Panc1 (cell line): ENCODE data around the gene RAP1GAP2. TPM values are rescaled to one million over a fixed set of nuclear protein-coding genes. Genes with fewer than 3 reads are reported as not detected.

ENCODE experiments used
- ATAC-seq: fragments of 200-7000 bp; cut with Tn5 transposase; 2 replicates; pipeline ENCODE4 v1.9.1; 2020; ENCODE audit warnings: mild to moderate bottlenecking, moderate library complexity
- BruUV-seq: library from RNA; stranded (reverse); fragments of 400-500 nt; replicated peaks from 2 replicates; lab custom pipeline; 2021; lab: Mats Ljungman, UMichigan
- CTCF ChIA-PET: fragments of 300-600 bp; sonication (Branson Sonifier 250); formaldehyde crosslinking; loops from one replicate; lab custom pipeline; 2022; ENCODE audit warnings: antibody characterized with exemption; lab: Charles Lee
- POLR2A ChIA-PET: fragments of 300-600 bp; sonication (Branson Sonifier 250); formaldehyde crosslinking; loops from one replicate; lab custom pipeline; 2022; ENCODE audit warnings: antibody characterized with exemption; lab: Charles Lee
- DNase-seq: peaks from one replicate; pipeline ENCODE4 v3.0.0-alpha.2; 2010; ENCODE audit warnings: low read depth, low spot score
- H3K27ac ChIP-seq: 2 replicates; pipeline ENCODE4 v1.5.1; 2011; ENCODE audit warnings: mild to moderate bottlenecking, low read length, inconsistent platforms
- H3K27me3 ChIP-seq: fragments of 200-500 bp; sonication (Bioruptor generic); 2 replicates; pipeline ENCODE4 v1.6.0; 2014; ENCODE audit warnings: low read length, inconsistent platforms; ENCODE audit not compliant: control insufficient read depth, insufficient read depth
- H3K36me3 ChIP-seq: fragments of 200-500 bp; sonication (Bioruptor generic); 2 replicates; pipeline ENCODE4 v1.5.1; 2014; ENCODE audit warnings: inconsistent platforms, mild to moderate bottlenecking, low read length, moderate library complexity; ENCODE audit not compliant: control insufficient read depth, insufficient read depth
- H3K4me1 ChIP-seq: 2 replicates; pipeline ENCODE4 v1.5.1; 2011; ENCODE audit warnings: inconsistent platforms, mild to moderate bottlenecking, low read length, moderate library complexity; ENCODE audit not compliant: control insufficient read depth, insufficient read depth
- H3K4me3 ChIP-seq, 2 experiments: 2 replicates each; pipeline ENCODE4 v1.5.1; 2011 to 2012; ENCODE audit warnings: low read depth in 2 of 2, low read length in 2 of 2, mild to moderate bottlenecking in 2 of 2, inconsistent platforms in 1 of 2, moderate library complexity in 1 of 2
- H3K9me3 ChIP-seq: fragments of 200-500 bp; sonication (Bioruptor generic); 2 replicates; pipeline ENCODE4 v1.5.1; 2014; ENCODE audit warnings: low read depth, mild to moderate bottlenecking, inconsistent platforms, low read length, moderate library complexity; ENCODE audit not compliant: control insufficient read depth, insufficient read depth
- POLR2AphosphoS5 ChIP-seq: IDR thresholded peaks from 2 replicates; pipeline ENCODE4 v1.6.1; 2012; ENCODE audit warnings: mild to moderate bottlenecking, low read depth, low read length, moderate library complexity
- SIN3A ChIP-seq: IDR thresholded peaks from 2 replicates; pipeline ENCODE4 v1.6.1; 2012; ENCODE audit warnings: low read depth, mild to moderate bottlenecking, low read length, moderate library complexity, borderline replicate concordance; ENCODE audit not compliant: insufficient read depth
- TCF7L2 ChIP-seq: IDR thresholded peaks from 2 replicates; pipeline ENCODE4 v1.6.1; 2011; ENCODE audit warnings: mild to moderate bottlenecking, low read depth, low read length, inconsistent platforms
- in situ Hi-C: cut with HindIII; loops from 2 replicates; pipeline ENCODE4 v1.10.0; 2016; ENCODE audit warnings: low sequenced_read_pairs, low pct_unique_long_range_greater_than_20kb
- intact Hi-C: fragments of 100-400 bp; cut with micrococcal nuclease; formaldehyde crosslinking; loops from one replicate; pipeline ENCODE4 v1.10.0; 2022; ENCODE audit not compliant: unreplicated experiment
- total RNA-seq: library from RNA; stranded (reverse); gene quantifications from one replicate; pipeline ENCODE4 v1.2.1, GENCODE V29; 2021; ENCODE audit not compliant: unreplicated experiment
- TF ChIP-seq, protein P1 (sequence below), 2 experiments: IDR thresholded peaks; 2 replicates each; pipeline ENCODE4 v1.6.1; 2011 to 2012; ENCODE audit warnings: low read depth in 2 of 2, control low read depth in 1 of 2, low read length in 1 of 2, mild to moderate bottlenecking in 1 of 2, moderate library complexity in 1 of 2; ENCODE audit not compliant: insufficient read depth in 1 of 2
- TF ChIP-seq, protein P2 (sequence below): fragments of 450-650 bp; IDR thresholded peaks from 2 replicates; pipeline ENCODE4 v1.5.1; 2017; ENCODE audit warnings: mild to moderate bottlenecking

Gene RAP1GAP2
- total RNA-seq, 1 experiment from 2014 or later: 10.0 TPM

DNA sequence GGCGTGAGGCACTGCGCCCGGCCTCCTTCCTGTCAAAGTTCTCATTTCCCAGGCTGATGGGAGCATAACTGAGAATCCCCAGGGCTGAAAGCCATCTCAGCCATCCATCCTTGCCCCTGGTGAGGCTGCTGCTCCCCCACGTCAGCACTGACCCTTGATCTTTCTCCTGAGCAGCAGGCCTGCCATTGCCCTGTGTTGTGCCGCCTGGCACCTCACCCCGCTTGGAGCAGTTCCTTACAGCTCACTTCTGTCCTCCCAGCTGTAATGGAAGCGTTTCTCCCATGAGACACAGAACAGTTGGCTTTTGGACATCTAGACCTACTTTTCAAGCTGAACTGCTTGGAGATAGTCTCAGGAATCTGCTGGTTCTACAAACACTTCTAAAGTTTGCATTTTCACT is 215.7 kb downstream of the RAP1GAP2 start:
- ChIA-PET CTCF (interaction anchor here (0.6 to 2.1 kb wide), 5 partner anchors 61 to 185 kb away, joined by 4 to 23 read pairs (median 5); no protein-coding TSS in a partner anchor), POLR2A (no interaction called here)

DNA sequence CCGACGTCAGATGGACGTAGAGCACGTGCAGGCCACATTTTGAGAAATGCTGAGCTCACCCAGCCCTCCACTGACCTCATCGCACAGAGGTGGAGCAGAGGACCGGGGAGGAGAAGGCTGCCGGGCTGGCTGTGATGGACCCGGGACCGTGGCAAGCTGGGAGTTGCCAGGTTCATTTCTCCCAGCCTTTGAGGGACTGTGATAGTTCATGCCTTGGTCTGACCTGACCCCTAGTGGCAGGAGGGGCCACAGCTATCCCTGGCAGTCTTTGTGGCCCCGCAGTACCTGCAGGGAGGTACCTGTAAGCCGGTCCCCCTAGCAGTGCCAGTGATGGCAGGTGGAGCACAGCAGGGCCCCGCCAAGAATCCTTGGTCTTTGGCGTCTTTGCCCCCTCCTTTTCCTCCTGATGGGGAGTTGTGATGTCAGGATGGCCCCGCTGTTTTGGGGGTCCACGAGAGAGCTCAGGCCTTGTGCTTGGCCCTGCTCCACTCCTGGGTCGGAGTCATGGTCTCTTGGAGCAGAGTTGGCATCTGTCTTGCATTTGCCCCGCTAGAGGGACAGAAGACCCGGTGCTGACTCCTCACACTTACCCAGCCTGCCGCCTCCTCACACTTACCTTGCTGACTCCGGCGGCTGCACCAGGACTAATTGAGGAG is 216.8 kb downstream of the RAP1GAP2 start:
- no peaks in the 10 kb centered on the region for H3K4me1 ChIP-seq
- H3K4me3 ChIP-seq: no peak overlapping the region
- intact Hi-C loops (loop anchor here (2.0 to 5.0 kb wide), 2 partner anchors 164 to 186 kb away; no protein-coding TSS in a partner anchor), in situ Hi-C loops (no loop called here)
- H3K27ac ChIP-seq: no peak overlapping the region
- CTCF ChIA-PET: interaction anchor here (0.5 to 2.1 kb wide), 9 partner anchors 35 to 1357 kb away, joined by 3 to 23 read pairs (median 5); no protein-coding TSS in a partner anchor
- H3K36me3 ChIP-seq: no peaks in the 10 kb centered on the region
- DNase-seq: peak; percentile 45
- POLR2A ChIA-PET: interaction anchor here (0.5 to 0.6 kb wide), 2 partner anchors 13 to 158 kb away, joined by 3 to 12 read pairs; no protein-coding TSS in a partner anchor
- no TSS peak for BruUV-seq
- TF ChIP-seq, protein P1, sequence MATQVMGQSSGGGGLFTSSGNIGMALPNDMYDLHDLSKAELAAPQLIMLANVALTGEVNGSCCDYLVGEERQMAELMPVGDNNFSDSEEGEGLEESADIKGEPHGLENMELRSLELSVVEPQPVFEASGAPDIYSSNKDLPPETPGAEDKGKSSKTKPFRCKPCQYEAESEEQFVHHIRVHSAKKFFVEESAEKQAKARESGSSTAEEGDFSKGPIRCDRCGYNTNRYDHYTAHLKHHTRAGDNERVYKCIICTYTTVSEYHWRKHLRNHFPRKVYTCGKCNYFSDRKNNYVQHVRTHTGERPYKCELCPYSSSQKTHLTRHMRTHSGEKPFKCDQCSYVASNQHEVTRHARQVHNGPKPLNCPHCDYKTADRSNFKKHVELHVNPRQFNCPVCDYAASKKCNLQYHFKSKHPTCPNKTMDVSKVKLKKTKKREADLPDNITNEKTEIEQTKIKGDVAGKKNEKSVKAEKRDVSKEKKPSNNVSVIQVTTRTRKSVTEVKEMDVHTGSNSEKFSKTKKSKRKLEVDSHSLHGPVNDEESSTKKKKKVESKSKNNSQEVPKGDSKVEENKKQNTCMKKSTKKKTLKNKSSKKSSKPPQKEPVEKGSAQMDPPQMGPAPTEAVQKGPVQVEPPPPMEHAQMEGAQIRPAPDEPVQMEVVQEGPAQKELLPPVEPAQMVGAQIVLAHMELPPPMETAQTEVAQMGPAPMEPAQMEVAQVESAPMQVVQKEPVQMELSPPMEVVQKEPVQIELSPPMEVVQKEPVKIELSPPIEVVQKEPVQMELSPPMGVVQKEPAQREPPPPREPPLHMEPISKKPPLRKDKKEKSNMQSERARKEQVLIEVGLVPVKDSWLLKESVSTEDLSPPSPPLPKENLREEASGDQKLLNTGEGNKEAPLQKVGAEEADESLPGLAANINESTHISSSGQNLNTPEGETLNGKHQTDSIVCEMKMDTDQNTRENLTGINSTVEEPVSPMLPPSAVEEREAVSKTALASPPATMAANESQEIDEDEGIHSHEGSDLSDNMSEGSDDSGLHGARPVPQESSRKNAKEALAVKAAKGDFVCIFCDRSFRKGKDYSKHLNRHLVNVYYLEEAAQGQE (IDR thresholded peaks at IDR 0.05; ENCODE audit: insufficient read depth in 1 of 2, low read depth in 2 of 2, low read length in 1 of 2): no peak
- TF ChIP-seq, protein P2, sequence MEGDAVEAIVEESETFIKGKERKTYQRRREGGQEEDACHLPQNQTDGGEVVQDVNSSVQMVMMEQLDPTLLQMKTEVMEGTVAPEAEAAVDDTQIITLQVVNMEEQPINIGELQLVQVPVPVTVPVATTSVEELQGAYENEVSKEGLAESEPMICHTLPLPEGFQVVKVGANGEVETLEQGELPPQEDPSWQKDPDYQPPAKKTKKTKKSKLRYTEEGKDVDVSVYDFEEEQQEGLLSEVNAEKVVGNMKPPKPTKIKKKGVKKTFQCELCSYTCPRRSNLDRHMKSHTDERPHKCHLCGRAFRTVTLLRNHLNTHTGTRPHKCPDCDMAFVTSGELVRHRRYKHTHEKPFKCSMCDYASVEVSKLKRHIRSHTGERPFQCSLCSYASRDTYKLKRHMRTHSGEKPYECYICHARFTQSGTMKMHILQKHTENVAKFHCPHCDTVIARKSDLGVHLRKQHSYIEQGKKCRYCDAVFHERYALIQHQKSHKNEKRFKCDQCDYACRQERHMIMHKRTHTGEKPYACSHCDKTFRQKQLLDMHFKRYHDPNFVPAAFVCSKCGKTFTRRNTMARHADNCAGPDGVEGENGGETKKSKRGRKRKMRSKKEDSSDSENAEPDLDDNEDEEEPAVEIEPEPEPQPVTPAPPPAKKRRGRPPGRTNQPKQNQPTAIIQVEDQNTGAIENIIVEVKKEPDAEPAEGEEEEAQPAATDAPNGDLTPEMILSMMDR: peak; percentile 87
- no peaks in the 10 kb centered on the region for H3K27me3 ChIP-seq
- peak; percentile 97 for ATAC-seq
- no peaks in the 10 kb centered on the region for H3K9me3 ChIP-seq

More for the DNA sequence above, 215.7 kb downstream of the RAP1GAP2 start:
- H3K4me1 ChIP-seq: no peaks in the 10 kb centered on the region
- TF ChIP-seq TCF7L2 (no peak), POLR2AphosphoS5 (no peak), SIN3A (no peak)
- TF ChIP-seq, protein P1 (IDR thresholded peaks at IDR 0.05; ENCODE audit: insufficient read depth in 1 of 2, low read depth in 2 of 2, low read length in 1 of 2): no peak
- TF ChIP-seq, protein P2: no peak
- BruUV-seq: no TSS peak
- in situ Hi-C loops (no loop called here), intact Hi-C loops (loop anchor here (2.0 to 5.0 kb wide), 2 partner anchors 163 to 185 kb away; no protein-coding TSS in a partner anchor)
- ATAC-seq: no peak
- no peaks in the 10 kb centered on the region for H3K36me3 ChIP-seq
- H3K27ac ChIP-seq: no peak overlapping the region
- no peak for DNase-seq
- no peaks in the 10 kb centered on the region for H3K27me3 ChIP-seq
- H3K9me3 ChIP-seq: no peaks in the 10 kb centered on the region
- H3K4me3 ChIP-seq: no peak overlapping the region
